Ovary (tissue), 9 donors: Measurements from ENCODE around the gene NTRK3. TPM values are rescaled to one million over a fixed set of nuclear protein-coding genes. Genes with fewer than 3 reads are reported as not detected.

Experiments
- DNase-seq, 5 donors: peaks; one replicate each; pipeline ENCODE4 v3.0.0-alpha.2; 2019 to 2020
- H3K27ac ChIP-seq, 2 donors: fragments of 200-600 bp; one replicate each; pipeline versions ENCODE4 v1.5.1 to v1.8.0; 2019 to 2022
- H3K27me3 ChIP-seq: fragments of 200-600 bp; one replicate; pipeline ENCODE4 v1.8.0; 2022
- H3K36me3 ChIP-seq: fragments of 200-600 bp; sonication (generic); one replicate; pipeline ENCODE4 v1.5.1; 2019
- H3K4me1 ChIP-seq: one replicate; pipeline ENCODE4 v1.8.1; 2013; ENCODE audit warnings: mild to moderate bottlenecking, moderate library complexity; ENCODE audit not compliant: insufficient read depth
- H3K4me3 ChIP-seq: fragments of 200-600 bp; sonication (generic); one replicate; pipeline ENCODE4 v1.5.1; 2017
- H3K9me3 ChIP-seq, 2 donors: fragments of 200-600 bp in 1 of 2; sonication (generic) in 1 of 2; one replicate each; pipeline versions ENCODE4 v1.5.1 to v1.8.1; 2013 to 2019; ENCODE audit warnings: mild to moderate bottlenecking in 1 of 2, moderate library complexity in 1 of 2
- EP300 ChIP-seq: sonication (generic); formaldehyde crosslinking; IDR thresholded peaks from one replicate; pipeline ENCODE4 v1.6.1; 2017; ENCODE audit warnings: antibody characterized with exemption
- POLR2A ChIP-seq: fragments of 450-650 bp; IDR thresholded peaks from one replicate; pipeline ENCODE4 v1.6.1; 2017; ENCODE audit warnings: antibody characterized with exemption, mild to moderate bottlenecking, moderate library complexity
- WGBS, 3 donors: extraction: QIAGEN DNeasy Blood & Tissue Kit in 1 of 3; methylation state at CpG; one replicate each; pipeline versions ENCODE4 v1.1.5 to v1.1.7; 2013 to 2017; 5-methylcytosine and 5-hydroxymethylcytosine counted together
- intact Hi-C, 4 donors: fragments of 100-400 bp; cut with DNase I; formaldehyde crosslinking; loops; one replicate each; pipeline versions ENCODE4 v1.11.0 to v1.15.1; 2022 to 2023
- polyA plus RNA-seq, 2 donors: library from polyadenylated mRNA; stranded (reverse); fragments of 200-250 nt in 1 of 2; fragments of 350-450 nt in 1 of 2; fragmentation: Illumina TruSeq in 1 of 2; extraction: RNeasy Lipid Tissue Mini Kit (QIAGEN cat#74804) in 1 of 2; gene quantifications; one replicate each; pipeline ENCODE4 v1.2.3, GENCODE V29; 2013 to 2014
- total RNA-seq, 7 donors: library from RNA; depleted of rRNA in 2 of 7; stranded (reverse); fragments of >200 nt in 2 of 7; fragmentation: NEBNext Ultra II Directional in 3 of 7; extraction: Animal tissue kit (Norgen Biotek cat#: 25700) in 3 of 7; gene quantifications; one replicate each; pipeline versions ENCODE4 v1.1.0 to v1.2.4, GENCODE V29; 2016 to 2023
- TF ChIP-seq, protein P1 (sequence below), 3 donors: fragments of 450-650 bp in 2 of 3; fragments of 200-600 bp in 1 of 3; IDR thresholded peaks; one replicate each; pipeline versions ENCODE4 v1.5.1 to v1.8.0; 2016 to 2022; ENCODE audit warnings: antibody characterized with exemption in 3 of 3, mild to moderate bottlenecking in 1 of 3
- donor health status: DM: no; HTN: no; CAD: no; lungs with moderate emphysema.
- donor health status: DM: no; HTN: no; CAD: no.
- donor health status: Bipolar disorder and iron deficiency.
- donor health status: DM: yes; HTN: yes; CAD: no.
- donor health status: DM: no; HTN: no; CAD: no.
- donor health status: DM: yes; HTN: yes; CAD: no.

Gene NTRK3
- total and polyA plus RNA-seq, 9 donors: 0.77 to 14.6 (median 2.7) TPM

DNA sequence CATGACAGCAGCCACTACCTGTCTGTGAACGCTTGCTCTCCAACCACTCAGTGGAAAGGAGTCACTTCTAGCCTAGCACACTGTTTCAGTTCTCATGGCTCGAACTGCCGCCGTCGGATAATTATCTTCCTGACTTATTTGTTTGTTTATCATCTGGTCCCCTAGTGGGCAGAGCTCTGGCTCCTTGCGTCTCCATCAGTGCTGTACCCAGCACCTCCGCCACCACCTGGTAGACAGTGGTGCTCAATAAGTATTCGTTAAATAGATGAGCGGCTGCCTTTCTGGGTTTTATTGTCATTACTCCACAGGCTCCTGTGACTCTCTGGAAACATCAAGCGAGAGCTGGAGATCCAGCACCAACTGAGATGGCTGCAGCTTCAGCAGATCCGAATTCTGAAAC, 297.5 kb downstream of the NTRK3 start:
- H3K36me3 ChIP-seq: no peaks in the 10 kb centered on the region
- H3K27ac ChIP-seq: no peak overlapping the region
- no peak for DNase-seq
- H3K9me3 ChIP-seq: no peaks in the 10 kb centered on the region
- H3K4me3 ChIP-seq: no peak overlapping the region
- intact Hi-C loops: no loop called here
- no peaks in the 10 kb centered on the region for H3K27me3 ChIP-seq
- WGBS, 3 donors: 67 to 88% (median 77%) methylated on average over 11 of the region's 11 CpGs
- TF ChIP-seq EP300 (no peak), POLR2A (no peak)
- TF ChIP-seq, protein P1, sequence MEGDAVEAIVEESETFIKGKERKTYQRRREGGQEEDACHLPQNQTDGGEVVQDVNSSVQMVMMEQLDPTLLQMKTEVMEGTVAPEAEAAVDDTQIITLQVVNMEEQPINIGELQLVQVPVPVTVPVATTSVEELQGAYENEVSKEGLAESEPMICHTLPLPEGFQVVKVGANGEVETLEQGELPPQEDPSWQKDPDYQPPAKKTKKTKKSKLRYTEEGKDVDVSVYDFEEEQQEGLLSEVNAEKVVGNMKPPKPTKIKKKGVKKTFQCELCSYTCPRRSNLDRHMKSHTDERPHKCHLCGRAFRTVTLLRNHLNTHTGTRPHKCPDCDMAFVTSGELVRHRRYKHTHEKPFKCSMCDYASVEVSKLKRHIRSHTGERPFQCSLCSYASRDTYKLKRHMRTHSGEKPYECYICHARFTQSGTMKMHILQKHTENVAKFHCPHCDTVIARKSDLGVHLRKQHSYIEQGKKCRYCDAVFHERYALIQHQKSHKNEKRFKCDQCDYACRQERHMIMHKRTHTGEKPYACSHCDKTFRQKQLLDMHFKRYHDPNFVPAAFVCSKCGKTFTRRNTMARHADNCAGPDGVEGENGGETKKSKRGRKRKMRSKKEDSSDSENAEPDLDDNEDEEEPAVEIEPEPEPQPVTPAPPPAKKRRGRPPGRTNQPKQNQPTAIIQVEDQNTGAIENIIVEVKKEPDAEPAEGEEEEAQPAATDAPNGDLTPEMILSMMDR (IDR thresholded peaks at IDR 0.05): no peak
- no peaks in the 10 kb centered on the region for H3K4me1 ChIP-seq

DNA sequence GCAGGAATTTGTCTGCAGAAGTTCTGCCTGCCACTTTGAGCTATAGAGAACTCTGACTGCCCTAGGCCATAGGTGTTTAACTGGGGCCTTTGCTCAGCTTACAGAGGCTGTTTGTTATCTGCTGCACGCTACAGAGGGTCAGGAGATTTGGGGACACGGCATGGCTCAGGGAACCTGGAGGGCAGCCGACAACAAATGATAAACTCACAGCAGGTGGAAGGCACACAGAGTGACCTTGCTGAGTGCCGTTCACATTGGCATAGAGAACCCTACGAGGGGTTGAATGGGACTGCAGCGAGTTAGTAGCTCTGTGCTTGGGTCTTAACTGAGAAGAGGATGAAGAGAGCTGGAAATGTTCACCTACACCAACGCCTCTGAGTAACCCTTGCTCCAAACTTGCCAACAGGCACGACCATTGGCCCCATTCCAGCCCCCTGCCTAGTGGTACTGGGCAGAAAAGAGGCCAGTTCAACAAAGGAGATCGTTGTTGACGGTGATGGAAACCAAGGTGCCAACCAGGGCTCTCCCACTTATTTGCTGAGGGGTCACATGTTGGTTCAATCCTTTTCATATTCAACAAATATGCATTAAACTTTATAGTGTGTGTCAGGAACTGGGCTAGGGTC, 301.1 kb downstream of the NTRK3 start:
- no peak for DNase-seq
- no peaks in the 10 kb centered on the region for H3K27me3 ChIP-seq
- no peaks in the 10 kb centered on the region for H3K36me3 ChIP-seq
- H3K4me3 ChIP-seq: no peak overlapping the region
- intact Hi-C loops: no loop called here
- H3K4me1 ChIP-seq: no peaks in the 10 kb centered on the region
- TF ChIP-seq, protein P1 (IDR thresholded peaks at IDR 0.05): no peak
- no peak for TF ChIP-seq POLR2A
- TF ChIP-seq EP300: no peak
- no peaks in the 10 kb centered on the region for H3K9me3 ChIP-seq
- no peak overlapping the region for H3K27ac ChIP-seq
- 75 to 83% (median 77%) methylated on average over 10 of the region's 10 CpGs for WGBS, 3 donors

DNA sequence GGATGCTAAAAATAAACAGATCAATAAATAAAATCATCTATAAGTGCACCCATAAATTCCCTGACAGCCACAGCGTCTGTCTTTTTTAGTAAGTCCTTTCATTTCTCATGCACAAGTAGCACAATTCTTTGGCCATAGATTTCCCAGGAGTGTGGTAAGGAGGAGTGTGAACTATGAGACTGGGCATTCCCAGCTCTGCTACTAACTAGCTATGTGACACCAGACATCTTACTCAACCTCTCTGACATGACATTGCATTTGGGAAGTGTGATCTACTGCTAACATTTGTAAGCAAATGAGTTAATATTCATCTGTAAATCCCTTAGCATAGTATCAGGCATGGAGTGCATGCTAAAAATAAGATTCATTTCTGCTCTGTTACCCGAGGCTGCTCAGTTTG, 301.7 kb downstream of the NTRK3 start:
- Histone ChIP-seq H3K4me1 (no peaks in the 10 kb centered on the region), H3K4me3 (no peak overlapping the region), H3K27ac (no peak overlapping the region), H3K9me3 (no peaks in the 10 kb centered on the region), H3K27me3 (no peaks in the 10 kb centered on the region), H3K36me3 (no peaks in the 10 kb centered on the region)
- TF ChIP-seq POLR2A (no peak), EP300 (no peak)
- TF ChIP-seq, protein P1 (IDR thresholded peaks at IDR 0.05): no peak
- WGBS, 3 donors: 55 to 61% (median 59%) methylated on average over 2 of the region's 2 CpGs
- no peak for DNase-seq
- intact Hi-C loops: no loop called here

DNA sequence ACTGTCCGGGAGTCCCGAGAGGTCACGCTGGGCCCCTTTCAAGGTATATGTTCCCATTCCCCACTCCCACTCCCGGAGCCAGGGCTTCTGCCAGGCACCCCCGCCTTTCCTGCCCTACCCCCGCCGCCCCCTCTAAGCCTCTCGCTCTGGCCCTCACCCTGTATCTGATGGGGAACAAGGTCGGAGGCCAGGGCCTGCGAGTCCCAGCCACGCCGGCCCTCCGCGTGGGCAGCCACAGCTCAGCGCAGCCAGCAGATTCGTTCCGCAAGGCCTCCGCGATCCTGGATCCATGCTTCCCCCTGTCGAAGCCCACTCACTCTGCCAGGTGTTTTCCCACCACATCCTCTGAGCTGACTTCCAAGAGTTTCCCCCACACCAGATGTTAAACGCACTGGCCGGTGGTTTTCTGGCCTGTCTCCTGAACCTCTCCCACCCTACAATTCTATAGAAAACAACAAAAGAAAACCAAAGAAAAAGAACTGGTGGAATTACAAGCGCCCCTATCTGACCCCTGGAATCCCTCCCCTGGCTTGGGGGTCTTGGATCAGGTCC, 303.7 kb downstream of the NTRK3 start:
- DNase-seq: no peak
- intact Hi-C loops: loop anchor here in 1 of 4 donors (2.0 kb wide), 1 partner anchor 52 kb away; no protein-coding TSS in a partner anchor
- TF ChIP-seq EP300 (no peak), POLR2A (no peak)
- H3K4me3 ChIP-seq: no peak overlapping the region
- no peaks in the 10 kb centered on the region for H3K27me3 ChIP-seq
- no peak overlapping the region for H3K27ac ChIP-seq
- H3K4me1 ChIP-seq: no peaks in the 10 kb centered on the region
- 67 to 80% (median 69%) methylated on average over 23 of the region's 23 CpGs for WGBS, 3 donors
- H3K9me3 ChIP-seq: no peaks in the 10 kb centered on the region
- no peaks in the 10 kb centered on the region for H3K36me3 ChIP-seq

DNA sequence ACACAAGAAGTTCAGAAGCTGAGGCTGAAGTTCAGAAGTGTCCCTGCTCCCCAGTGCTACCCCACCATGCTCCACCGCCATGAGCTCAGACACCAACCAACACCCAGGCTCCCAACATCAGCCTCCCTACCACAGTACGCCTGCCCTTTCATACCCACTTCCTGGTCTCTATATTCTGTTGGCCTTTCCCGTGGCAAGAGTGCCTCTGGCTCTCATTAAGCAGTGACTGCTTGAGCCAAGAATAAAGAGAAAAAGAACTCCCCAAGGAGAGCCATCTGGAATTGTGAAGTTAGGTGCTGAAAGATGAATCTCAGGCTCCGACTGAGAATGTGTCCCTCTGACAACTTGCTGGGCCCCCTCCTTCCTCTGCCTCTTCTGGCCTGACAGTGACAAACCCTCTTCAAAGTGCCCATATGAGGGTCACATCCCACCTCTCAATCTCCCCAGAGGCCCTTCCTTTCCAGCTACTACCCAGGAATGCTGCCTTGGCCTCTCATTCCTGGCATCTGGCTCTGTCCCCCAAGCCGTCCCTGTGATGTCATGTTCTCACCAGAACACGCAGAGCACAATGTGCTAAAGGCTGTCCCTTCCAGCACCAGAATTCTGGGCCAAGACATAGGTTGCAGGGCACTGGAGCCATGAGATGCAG, 306.8 kb downstream of the NTRK3 start:
- intact Hi-C loops: loop anchor here in 1 of 4 donors (10.0 kb wide), 1 partner anchor 125 kb away; no protein-coding TSS in a partner anchor
- Histone ChIP-seq H3K4me3 (no peak overlapping the region), H3K36me3 (no peaks in the 10 kb centered on the region), H3K27me3 (no peaks in the 10 kb centered on the region), H3K9me3 (no peaks in the 10 kb centered on the region), H3K4me1 (no peaks in the 10 kb centered on the region), H3K27ac (no peak overlapping the region)
- DNase-seq: no peak
- TF ChIP-seq EP300 (peak; percentile 79), POLR2A (no peak)
- TF ChIP-seq, protein P1 (IDR thresholded peaks at IDR 0.05): no peak
- WGBS, 3 donors: 66 to 70% (median 66%) methylated on average over 6 of the region's 6 CpGs
